ENCODE data around the gene FRRS1. TPM values are rescaled to one million over a fixed set of nuclear protein-coding genes. Genes with fewer than 3 reads are reported as not detected.

Gene FRRS1
- total and polyA plus RNA-seq, 10 of the 15 experiments (the other 5 are each of a cell fraction or from before 2014, with no cell fraction given), result 0.13 to 18.9 (median 8.0) TPM

DNA sequence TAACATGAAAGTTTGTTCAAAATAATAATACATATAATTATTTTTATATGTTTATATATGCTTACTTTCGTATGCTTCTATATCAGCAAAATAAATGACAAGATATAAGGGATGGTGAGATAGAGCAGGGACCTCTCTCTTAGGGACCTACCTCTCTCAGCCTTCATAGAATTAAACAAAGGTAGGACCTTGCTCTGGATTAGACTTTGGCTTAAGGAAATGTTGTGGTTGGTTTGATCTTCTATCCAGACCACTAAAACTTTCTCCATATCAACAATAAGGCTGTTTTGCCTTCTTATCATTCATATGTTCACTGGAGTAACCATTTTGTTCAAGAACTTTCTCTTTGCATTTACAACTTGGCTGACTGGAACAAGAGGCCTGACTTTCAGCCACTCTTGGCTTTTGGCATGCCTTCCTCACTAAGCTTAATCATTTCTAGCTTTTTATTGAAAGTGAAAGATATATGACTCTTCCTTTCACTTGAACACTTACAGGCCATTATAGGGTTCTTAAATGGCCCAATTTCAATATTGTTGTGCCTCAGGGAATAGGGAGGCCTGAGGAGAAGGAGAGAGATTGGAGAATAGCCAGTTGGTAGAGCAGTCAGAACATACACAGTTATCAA is 14.4 kb downstream of the FRRS1 start (continued):
- TF ChIP-seq, protein P1, sequence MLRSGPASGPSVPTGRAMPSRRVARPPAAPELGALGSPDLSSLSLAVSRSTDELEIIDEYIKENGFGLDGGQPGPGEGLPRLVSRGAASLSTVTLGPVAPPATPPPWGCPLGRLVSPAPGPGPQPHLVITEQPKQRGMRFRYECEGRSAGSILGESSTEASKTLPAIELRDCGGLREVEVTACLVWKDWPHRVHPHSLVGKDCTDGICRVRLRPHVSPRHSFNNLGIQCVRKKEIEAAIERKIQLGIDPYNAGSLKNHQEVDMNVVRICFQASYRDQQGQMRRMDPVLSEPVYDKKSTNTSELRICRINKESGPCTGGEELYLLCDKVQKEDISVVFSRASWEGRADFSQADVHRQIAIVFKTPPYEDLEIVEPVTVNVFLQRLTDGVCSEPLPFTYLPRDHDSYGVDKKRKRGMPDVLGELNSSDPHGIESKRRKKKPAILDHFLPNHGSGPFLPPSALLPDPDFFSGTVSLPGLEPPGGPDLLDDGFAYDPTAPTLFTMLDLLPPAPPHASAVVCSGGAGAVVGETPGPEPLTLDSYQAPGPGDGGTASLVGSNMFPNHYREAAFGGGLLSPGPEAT (IDR thresholded peaks at IDR 0.05; ENCODE audit: low read depth), result peak; percentile 44; the same call in 1 of the 2 replicates
- no peak for TF ChIP-seq ZNF274 (IDR thresholded peaks at IDR 0.05; ENCODE audit: insufficient read depth, insufficient read length)
- TF ChIP-seq NFYB (IDR thresholded peaks at IDR 0.05; ENCODE audit: insufficient read depth, low read depth, low read length), result no peak
- TF ChIP-seq BMI1 (IDR thresholded peaks at IDR 0.05; ENCODE audit: borderline replicate concordance), result no peak
- no peak for TF ChIP-seq GATAD2B (conservative IDR thresholded peaks at IDR 0.05; ENCODE audit: low read depth)
- TF ChIP-seq JUNB (IDR thresholded peaks at IDR 0.05), result peak; percentile 86
- TF ChIP-seq, protein P2, sequence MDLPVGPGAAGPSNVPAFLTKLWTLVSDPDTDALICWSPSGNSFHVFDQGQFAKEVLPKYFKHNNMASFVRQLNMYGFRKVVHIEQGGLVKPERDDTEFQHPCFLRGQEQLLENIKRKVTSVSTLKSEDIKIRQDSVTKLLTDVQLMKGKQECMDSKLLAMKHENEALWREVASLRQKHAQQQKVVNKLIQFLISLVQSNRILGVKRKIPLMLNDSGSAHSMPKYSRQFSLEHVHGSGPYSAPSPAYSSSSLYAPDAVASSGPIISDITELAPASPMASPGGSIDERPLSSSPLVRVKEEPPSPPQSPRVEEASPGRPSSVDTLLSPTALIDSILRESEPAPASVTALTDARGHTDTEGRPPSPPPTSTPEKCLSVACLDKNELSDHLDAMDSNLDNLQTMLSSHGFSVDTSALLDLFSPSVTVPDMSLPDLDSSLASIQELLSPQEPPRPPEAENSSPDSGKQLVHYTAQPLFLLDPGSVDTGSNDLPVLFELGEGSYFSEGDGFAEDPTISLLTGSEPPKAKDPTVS (IDR thresholded peaks at IDR 0.05; ENCODE audit: low read depth, low read length), result no peak
- no peak for TF ChIP-seq ESRRA (IDR thresholded peaks at IDR 0.05; ENCODE audit: low read length)
- TF ChIP-seq LARP7 (IDR thresholded peaks at IDR 0.05), result no peak
- TF ChIP-seq JUND (IDR thresholded peaks at IDR 0.05; ENCODE audit: low read depth, low read length), result no peak
- TF ChIP-seq, protein P3, sequence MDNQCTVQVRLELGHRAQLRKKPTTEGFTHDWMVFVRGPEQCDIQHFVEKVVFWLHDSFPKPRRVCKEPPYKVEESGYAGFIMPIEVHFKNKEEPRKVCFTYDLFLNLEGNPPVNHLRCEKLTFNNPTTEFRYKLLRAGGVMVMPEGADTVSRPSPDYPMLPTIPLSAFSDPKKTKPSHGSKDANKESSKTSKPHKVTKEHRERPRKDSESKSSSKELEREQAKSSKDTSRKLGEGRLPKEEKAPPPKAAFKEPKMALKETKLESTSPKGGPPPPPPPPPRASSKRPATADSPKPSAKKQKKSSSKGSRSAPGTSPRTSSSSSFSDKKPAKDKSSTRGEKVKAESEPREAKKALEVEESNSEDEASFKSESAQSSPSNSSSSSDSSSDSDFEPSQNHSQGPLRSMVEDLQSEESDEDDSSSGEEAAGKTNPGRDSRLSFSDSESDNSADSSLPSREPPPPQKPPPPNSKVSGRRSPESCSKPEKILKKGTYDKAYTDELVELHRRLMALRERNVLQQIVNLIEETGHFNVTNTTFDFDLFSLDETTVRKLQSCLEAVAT (IDR thresholded peaks at IDR 0.05), result no peak
- TF ChIP-seq PML (IDR thresholded peaks at IDR 0.05; ENCODE audit: low read length), result no peak
- no peak for TF ChIP-seq TBL1XR1 (IDR thresholded peaks at IDR 0.05; ENCODE audit: low read depth, low read length)
- no peak for TF ChIP-seq HDAC2 (IDR thresholded peaks at IDR 0.05)
- TF ChIP-seq SMARCA5 (IDR thresholded peaks at IDR 0.05), result no peak
- TF ChIP-seq CBFB (IDR thresholded peaks at IDR 0.05; ENCODE audit: low read depth), result no peak
- TF ChIP-seq, protein P4, sequence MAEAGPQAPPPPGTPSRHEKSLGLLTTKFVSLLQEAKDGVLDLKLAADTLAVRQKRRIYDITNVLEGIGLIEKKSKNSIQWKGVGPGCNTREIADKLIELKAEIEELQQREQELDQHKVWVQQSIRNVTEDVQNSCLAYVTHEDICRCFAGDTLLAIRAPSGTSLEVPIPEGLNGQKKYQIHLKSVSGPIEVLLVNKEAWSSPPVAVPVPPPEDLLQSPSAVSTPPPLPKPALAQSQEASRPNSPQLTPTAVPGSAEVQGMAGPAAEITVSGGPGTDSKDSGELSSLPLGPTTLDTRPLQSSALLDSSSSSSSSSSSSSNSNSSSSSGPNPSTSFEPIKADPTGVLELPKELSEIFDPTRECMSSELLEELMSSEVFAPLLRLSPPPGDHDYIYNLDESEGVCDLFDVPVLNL (IDR thresholded peaks at IDR 0.05; ENCODE audit: low read depth, low read length), result no peak
- TF ChIP-seq BCL11A (IDR thresholded peaks at IDR 0.05; ENCODE audit: low read depth, low read length), result no peak
- no peak for TF ChIP-seq POLR2AphosphoS2 (IDR thresholded peaks at IDR 0.05; ENCODE audit: low read depth, low read length)
- TF ChIP-seq SMAD1 (IDR thresholded peaks at IDR 0.05; ENCODE audit: low read depth, partially characterized antibody), result no peak
- TF ChIP-seq, protein P5, sequence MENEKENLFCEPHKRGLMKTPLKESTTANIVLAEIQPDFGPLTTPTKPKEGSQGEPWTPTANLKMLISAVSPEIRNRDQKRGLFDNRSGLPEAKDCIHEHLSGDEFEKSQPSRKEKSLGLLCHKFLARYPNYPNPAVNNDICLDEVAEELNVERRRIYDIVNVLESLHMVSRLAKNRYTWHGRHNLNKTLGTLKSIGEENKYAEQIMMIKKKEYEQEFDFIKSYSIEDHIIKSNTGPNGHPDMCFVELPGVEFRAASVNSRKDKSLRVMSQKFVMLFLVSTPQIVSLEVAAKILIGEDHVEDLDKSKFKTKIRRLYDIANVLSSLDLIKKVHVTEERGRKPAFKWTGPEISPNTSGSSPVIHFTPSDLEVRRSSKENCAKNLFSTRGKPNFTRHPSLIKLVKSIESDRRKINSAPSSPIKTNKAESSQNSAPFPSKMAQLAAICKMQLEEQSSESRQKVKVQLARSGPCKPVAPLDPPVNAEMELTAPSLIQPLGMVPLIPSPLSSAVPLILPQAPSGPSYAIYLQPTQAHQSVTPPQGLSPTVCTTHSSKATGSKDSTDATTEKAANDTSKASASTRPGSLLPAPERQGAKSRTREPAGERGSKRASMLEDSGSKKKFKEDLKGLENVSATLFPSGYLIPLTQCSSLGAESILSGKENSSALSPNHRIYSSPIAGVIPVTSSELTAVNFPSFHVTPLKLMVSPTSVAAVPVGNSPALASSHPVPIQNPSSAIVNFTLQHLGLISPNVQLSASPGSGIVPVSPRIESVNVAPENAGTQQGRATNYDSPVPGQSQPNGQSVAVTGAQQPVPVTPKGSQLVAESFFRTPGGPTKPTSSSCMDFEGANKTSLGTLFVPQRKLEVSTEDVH (IDR thresholded peaks at IDR 0.05; ENCODE audit: low read depth, partially characterized antibody), result no peak
- TF ChIP-seq SREBF2 (IDR thresholded peaks at IDR 0.05; ENCODE audit: low read length), result no peak
- TF ChIP-seq SIN3A (IDR thresholded peaks at IDR 0.05; ENCODE audit: low read depth, low read length), result no peak
- no peak for TF ChIP-seq EGR1 (IDR thresholded peaks at IDR 0.05; ENCODE audit: borderline replicate concordance in 1 of 2, low read depth in 2 of 2, low read length in 2 of 2)
- no peak for TF ChIP-seq RBBP5 (conservative IDR thresholded peaks at IDR 0.05)
